HEK293 (cell line): Measurements from ENCODE around the gene ABLIM2.
A peak's percentile ranks its signal among the peaks of the same experiment; 100 is the strongest.

Source experiments
- CTCF ChIA-PET: fragments of 350-600 bp; formaldehyde crosslinking; extraction: SDS; loops from one replicate; lab custom pipeline; 2021; ENCODE audit warnings: antibody characterized with exemption; lab: Yijun Ruan, JAX
- POLR2A ChIA-PET: fragments of 300-600 bp; formaldehyde crosslinking; extraction: SDS; loops from one replicate; lab custom pipeline; 2020; ENCODE audit warnings: antibody characterized with exemption, inconsistent platforms; lab: Yijun Ruan, JAX
- H3K27ac ChIP-seq: fragments of 200-500 bp; sonication (Bioruptor generic); 2 replicates; pipeline ENCODE4 v1.5.1; 2014; ENCODE audit warnings: low read depth, low read length, control low read depth, inconsistent platforms; ENCODE audit errors: extremely low read depth
- H3K36me3 ChIP-seq, 2 experiments: fragments of 200-500 bp in 1 of 2; sonication (Bioruptor generic) in 1 of 2; 1 replicate in 1 of 2; 2 replicates in 1 of 2; pipeline ENCODE4 v1.5.1; 2014 to 2017; ENCODE audit warnings: inconsistent platforms in 2 of 2, low read length in 2 of 2; ENCODE audit not compliant: control insufficient read depth in 2 of 2, insufficient read depth in 1 of 2
- H3K4me1 ChIP-seq: fragments of 200-500 bp; sonication (Bioruptor generic); 2 replicates; pipeline ENCODE4 v1.5.1; 2014; ENCODE audit warnings: mild to moderate bottlenecking, low read length, inconsistent platforms; ENCODE audit not compliant: control insufficient read depth, insufficient read depth
- H3K4me3 ChIP-seq: 2 replicates; pipeline ENCODE4 v1.5.1; 2011; ENCODE audit warnings: low read depth, mild to moderate bottlenecking, control low read depth, low read length, moderate library complexity
- H3K9me3 ChIP-seq: fragments of 200-500 bp; sonication (Bioruptor generic); 2 replicates; pipeline ENCODE4 v1.5.1; 2014; ENCODE audit warnings: low read depth, low read length, inconsistent platforms; ENCODE audit not compliant: control insufficient read depth, insufficient read depth
- BCL11A ChIP-seq: fragments of 450-650 bp; formaldehyde crosslinking; IDR thresholded peaks from 2 replicates; pipeline ENCODE4 v1.5.1; 2016; ENCODE audit warnings: low read depth, missing biosample characterization, missing genetic modification characterization
- IKZF3 ChIP-seq: fragments of 450-650 bp; IDR thresholded peaks from 2 replicates; pipeline ENCODE4 v1.5.0; 2018; ENCODE audit warnings: missing biosample characterization, mild to moderate bottlenecking, missing genetic modification characterization, moderate library complexity
- KLF10 ChIP-seq: fragments of 450-650 bp; IDR thresholded peaks from 2 replicates; pipeline ENCODE4 v1.5.1; 2018; ENCODE audit warnings: missing biosample characterization, mild to moderate bottlenecking, missing genetic modification characterization
- KLF9 ChIP-seq: fragments of 450-650 bp; formaldehyde crosslinking; IDR thresholded peaks from 2 replicates; pipeline ENCODE4 v1.5.1; 2016; ENCODE audit warnings: missing biosample characterization, missing genetic modification characterization, low read depth
- PATZ1 ChIP-seq: fragments of 450-650 bp; formaldehyde crosslinking; IDR thresholded peaks from 2 replicates; pipeline ENCODE4 v1.5.1; 2016; ENCODE audit warnings: missing biosample characterization, missing genetic modification characterization
- PBX3 ChIP-seq: sonication (generic); formaldehyde crosslinking; IDR thresholded peaks from 2 replicates; pipeline ENCODE4 v1.8.1; 2022; ENCODE audit warnings: mild to moderate bottlenecking, moderate library complexity, missing genetic modification reagents
- PRDM10 ChIP-seq: fragments of 450-650 bp; formaldehyde crosslinking; IDR thresholded peaks from 2 replicates; pipeline ENCODE4 v1.5.1; 2016; ENCODE audit warnings: missing biosample characterization, missing genetic modification characterization
- SCRT1 ChIP-seq: fragments of 450-650 bp; formaldehyde crosslinking; IDR thresholded peaks from 2 replicates; pipeline ENCODE4 v1.5.1; 2016; ENCODE audit warnings: missing biosample characterization, missing genetic modification characterization, borderline replicate concordance
- ZBTB11 ChIP-seq: fragments of 450-650 bp; formaldehyde crosslinking; conservative IDR thresholded peaks from 2 replicates; pipeline ENCODE4 v1.5.1; 2016; ENCODE audit warnings: low read depth, missing biosample characterization, missing genetic modification characterization
- ZFP69B ChIP-seq: fragments of 450-650 bp; formaldehyde crosslinking; IDR thresholded peaks from 2 replicates; pipeline ENCODE4 v1.5.1; 2016; ENCODE audit warnings: missing biosample characterization, missing genetic modification characterization
- ZNF121 ChIP-seq: fragments of 450-650 bp; formaldehyde crosslinking; IDR thresholded peaks from 2 replicates; pipeline ENCODE4 v1.5.1; 2016; ENCODE audit warnings: missing biosample characterization, missing genetic modification characterization
- ZNF138 ChIP-seq: fragments of 450-650 bp; formaldehyde crosslinking; IDR thresholded peaks from 2 replicates; pipeline ENCODE4 v1.5.1; 2016; ENCODE audit warnings: missing biosample characterization, missing genetic modification characterization, borderline replicate concordance
- ZNF140 ChIP-seq: fragments of 450-650 bp; formaldehyde crosslinking; IDR thresholded peaks from 2 replicates; pipeline ENCODE4 v1.5.1; 2016; ENCODE audit warnings: missing biosample characterization, missing genetic modification characterization
- ZNF174 ChIP-seq: fragments of 450-650 bp; formaldehyde crosslinking; IDR thresholded peaks from 2 replicates; pipeline ENCODE4 v1.5.0; 2017; ENCODE audit warnings: missing biosample characterization, mild to moderate bottlenecking, missing genetic modification characterization
- ZNF175 ChIP-seq: fragments of 450-650 bp; formaldehyde crosslinking; IDR thresholded peaks from 2 replicates; pipeline ENCODE4 v1.5.1; 2016; ENCODE audit warnings: missing biosample characterization, missing genetic modification characterization
- ZNF510 ChIP-seq: fragments of 450-650 bp; formaldehyde crosslinking; IDR thresholded peaks from 2 replicates; pipeline ENCODE4 v1.5.1; 2018; ENCODE audit warnings: mild to moderate bottlenecking, missing genetic modification characterization, missing biosample characterization; ENCODE audit not compliant: insufficient replicate concordance
- ZNF548 ChIP-seq: fragments of 450-650 bp; formaldehyde crosslinking; IDR thresholded peaks from 2 replicates; pipeline ENCODE4 v1.5.1; 2016; ENCODE audit warnings: missing biosample characterization, missing genetic modification characterization
- ZNF585B ChIP-seq: fragments of 450-650 bp; formaldehyde crosslinking; IDR thresholded peaks from 2 replicates; pipeline ENCODE4 v1.5.1; 2016; ENCODE audit warnings: missing biosample characterization, missing genetic modification characterization
- ZNF600 ChIP-seq: fragments of 450-650 bp; formaldehyde crosslinking; IDR thresholded peaks from 2 replicates; pipeline ENCODE4 v1.5.1; 2016; ENCODE audit warnings: missing biosample characterization, missing genetic modification characterization
- ZNF776 ChIP-seq: fragments of 450-650 bp; formaldehyde crosslinking; IDR thresholded peaks from 2 replicates; pipeline ENCODE4 v1.5.0; 2017; ENCODE audit warnings: missing biosample characterization, missing genetic modification characterization, borderline replicate concordance
- ZNF785 ChIP-seq: fragments of 450-650 bp; formaldehyde crosslinking; IDR thresholded peaks from 2 replicates; pipeline ENCODE4 v1.5.1; 2016; ENCODE audit warnings: missing biosample characterization, missing genetic modification characterization
- ZSCAN5A ChIP-seq: fragments of 450-650 bp; formaldehyde crosslinking; IDR thresholded peaks from 2 replicates; pipeline ENCODE4 v1.5.1; 2016; ENCODE audit warnings: missing biosample characterization, missing genetic modification characterization

The ABLIM2 gene

GRCh38 chr4:8019396-8020365 lies 138.9 kb downstream of the ABLIM2 start:
- Histone ChIP-seq H3K36me3 (no peaks in the 10 kb centered on the region), H3K4me3 (no peak overlapping the region)
- CTCF ChIA-PET, result no interaction called here
- TF ChIP-seq ZFP69B (no peak), ZNF121 (tag by site-specific recombination) (no peak), PRDM10 (peak; percentile 72)
- TF ChIP-seq, all 188 proteins: peak for 1
- POLR2A ChIA-PET, result no interaction called here
- Histone ChIP-seq H3K4me1 (no peaks in the 10 kb centered on the region), H3K9me3 (no peaks in the 10 kb centered on the region), H3K27ac (no peak overlapping the region)

- no peak overlapping the region for H3K27ac ChIP-seq
- H3K4me3 ChIP-seq, result no peak overlapping the region
- H3K4me1 ChIP-seq, result no peaks in the 10 kb centered on the region
- no peaks in the 10 kb centered on the region for H3K9me3 ChIP-seq
- no peaks in the 10 kb centered on the region for H3K36me3 ChIP-seq
- CTCF ChIA-PET, result interaction anchor here (0.9 to 1.0 kb wide), 2 partner anchors 29 to 254 kb away, joined by 3 to 4 read pairs; no protein-coding TSS in a partner anchor
- POLR2A ChIA-PET, result no interaction called here
- TF ChIP-seq ZNF600 (tag by site-specific recombination) (no peak), KLF10 (tag by site-specific recombination) (no peak), SCRT1 (tag by site-specific recombination) (no peak), KLF9 (tag by site-specific recombination) (no peak), ZNF140 (no peak), ZNF785 (no peak), PBX3 (no peak), ZNF138 (tag by site-specific recombination) (no peak), ZSCAN5A (tag by site-specific recombination) (no peak), ZBTB11 (tag by site-specific recombination) (no peak), IKZF3 (tag by site-specific recombination) (no peak), PATZ1 (tag by site-specific recombination) (no peak), BCL11A (tag by site-specific recombination) (no peak), ZNF175 (tag by site-specific recombination) (no peak), ZNF174 (no peak), ZNF510 (tag by site-specific recombination) (no peak), ZNF548 (tag by site-specific recombination) (no peak), ZNF585B (no peak), ZNF776 (tag by site-specific recombination) (no peak)
Measured at GRCh38 chr4:8016527-8016926, 142.1 kb downstream of the ABLIM2 start.
